ENCODE data around the gene PCSK2. TPM values are rescaled to one million over a fixed set of nuclear protein-coding genes. Genes with fewer than 3 reads are reported as not detected.

The PCSK2 gene
- total RNA-seq, 1 experiment from 2014 or later = not detected

- BruUV-seq (replicated peaks) = no TSS peak
- intact Hi-C loops (cut with micrococcal nuclease) = no loop called here
- TF ChIP-seq CTCF (IDR thresholded peaks at IDR 0.05; ENCODE audit: unreplicated experiment) = no peak
- Mint-ChIP-seq H3K27ac (ENCODE audit: low read depth, unreplicated experiment) (no peak overlapping the region), H3K4me1 (ENCODE audit: insufficient read depth, unreplicated experiment) (no peaks in the 10 kb centered on the region), H3K4me3 (ENCODE audit: unreplicated experiment) (no peak overlapping the region), H3K27me3 (ENCODE audit: insufficient read depth, unreplicated experiment) (peaks cover 77% of the 10 kb centered on the region), H3K36me3 (ENCODE audit: insufficient read depth, unreplicated experiment) (no peaks in the 10 kb centered on the region), H3K9me3 (ENCODE audit: unreplicated experiment) (no peaks in the 10 kb centered on the region)
- ChIA-PET CTCF (interaction anchor here (0.6 to 2.4 kb wide), 3 partner anchors 11 to 38 kb away, joined by 3 to 7 read pairs (median 4); no protein-coding TSS in a partner anchor), POLR2A (interaction anchor here (0.6 kb wide), 1 partner anchor 569 kb away, joined by 3 read pairs; no protein-coding TSS in a partner anchor)
- DNase-seq (ENCODE audit: unreplicated experiment) = no peak
Measured at GRCh38 chr20:17394411-17394810, 167.6 kb downstream of the PCSK2 start.

GRCh38 chr20:17395729-17396128 is 168.9 kb downstream of the PCSK2 start:
- no peak for DNase-seq (ENCODE audit: unreplicated experiment)
- H3K4me1 Mint-ChIP-seq (ENCODE audit: insufficient read depth, unreplicated experiment) = no peaks in the 10 kb centered on the region
- ChIA-PET POLR2A (no interaction called here), CTCF (interaction anchor here (0.6 to 2.4 kb wide), 4 partner anchors 22 to 592 kb away, joined by 3 to 7 read pairs (median 5); no protein-coding TSS in a partner anchor)
- intact Hi-C loops (cut with micrococcal nuclease) = no loop called here
- peaks cover 78% of the 10 kb centered on the region for H3K27me3 Mint-ChIP-seq (ENCODE audit: insufficient read depth, unreplicated experiment)
- no peaks in the 10 kb centered on the region for H3K9me3 Mint-ChIP-seq (ENCODE audit: unreplicated experiment)
- no peaks in the 10 kb centered on the region for H3K36me3 Mint-ChIP-seq (ENCODE audit: insufficient read depth, unreplicated experiment)
- BruUV-seq (replicated peaks) = no TSS peak
- no peak overlapping the region for H3K4me3 Mint-ChIP-seq (ENCODE audit: unreplicated experiment)
- no peak overlapping the region for H3K27ac Mint-ChIP-seq (ENCODE audit: low read depth, unreplicated experiment)
- TF ChIP-seq CTCF (IDR thresholded peaks at IDR 0.05; ENCODE audit: unreplicated experiment) = no peak

- no peak for DNase-seq (ENCODE audit: unreplicated experiment)
- BruUV-seq (replicated peaks) = no TSS peak
- no peaks in the 10 kb centered on the region for H3K4me1 Mint-ChIP-seq (ENCODE audit: insufficient read depth, unreplicated experiment)
- ChIA-PET CTCF (no interaction called here), POLR2A (no interaction called here)
- intact Hi-C loops (cut with micrococcal nuclease) = no loop called here
- H3K36me3 Mint-ChIP-seq (ENCODE audit: insufficient read depth, unreplicated experiment) = no peaks in the 10 kb centered on the region
- no peak overlapping the region for H3K27ac Mint-ChIP-seq (ENCODE audit: low read depth, unreplicated experiment)
- no peak overlapping the region for H3K4me3 Mint-ChIP-seq (ENCODE audit: unreplicated experiment)
- H3K27me3 Mint-ChIP-seq (ENCODE audit: insufficient read depth, unreplicated experiment) = peaks cover 64% of the 10 kb centered on the region
- TF ChIP-seq CTCF (IDR thresholded peaks at IDR 0.05; ENCODE audit: unreplicated experiment) = no peak
- H3K9me3 Mint-ChIP-seq (ENCODE audit: unreplicated experiment) = no peaks in the 10 kb centered on the region
Measured at GRCh38 chr20:17399303-17399985, 172.6 kb downstream of the PCSK2 start.

DNA sequence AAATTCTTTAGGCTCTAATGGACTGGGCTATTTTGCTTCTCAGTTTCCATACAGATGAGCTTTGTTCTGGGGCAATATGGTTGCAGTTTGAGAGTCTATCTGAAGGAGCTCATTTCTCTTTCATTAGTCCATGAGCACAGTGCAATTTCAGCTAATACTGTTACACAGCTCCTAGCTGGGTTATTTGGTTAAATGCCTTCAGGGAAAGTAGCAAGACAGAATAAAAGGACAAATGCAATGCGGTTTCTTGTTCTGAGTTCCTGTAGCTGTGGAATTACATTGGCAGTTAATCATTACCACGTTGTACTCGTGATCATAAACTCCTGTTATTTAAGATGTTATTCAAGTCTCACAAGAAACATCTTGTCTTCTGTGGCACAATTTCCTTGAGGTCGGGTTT is 176.6 kb downstream of the PCSK2 start:
- Mint-ChIP-seq H3K4me1 (ENCODE audit: insufficient read depth, unreplicated experiment) (no peaks in the 10 kb centered on the region), H3K27me3 (ENCODE audit: insufficient read depth, unreplicated experiment) (peaks cover 71% of the 10 kb centered on the region), H3K9me3 (ENCODE audit: unreplicated experiment) (no peaks in the 10 kb centered on the region), H3K4me3 (ENCODE audit: unreplicated experiment) (no peak overlapping the region), H3K27ac (ENCODE audit: low read depth, unreplicated experiment) (no peak overlapping the region), H3K36me3 (ENCODE audit: insufficient read depth, unreplicated experiment) (no peaks in the 10 kb centered on the region)
- BruUV-seq (replicated peaks) = no TSS peak
- TF ChIP-seq CTCF (IDR thresholded peaks at IDR 0.05; ENCODE audit: unreplicated experiment) = no peak
- POLR2A ChIA-PET = no interaction called here
- intact Hi-C loops (cut with micrococcal nuclease) = no loop called here
- CTCF ChIA-PET = no interaction called here
- DNase-seq (ENCODE audit: unreplicated experiment) = no peak

Data from MCF 10A (cell line).